HG02763 (cell line): ENCODE results near the gene MMAB.

Source experiments
- ATAC-seq: cut with Tn5 transposase; IDR thresholded peaks from one replicate; pipeline ENCODE4 v1.9.1; 2021; ENCODE audit warnings: mild to moderate bottlenecking, moderate library complexity; ENCODE audit not compliant: unreplicated experiment

Gene MMAB

DNA sequence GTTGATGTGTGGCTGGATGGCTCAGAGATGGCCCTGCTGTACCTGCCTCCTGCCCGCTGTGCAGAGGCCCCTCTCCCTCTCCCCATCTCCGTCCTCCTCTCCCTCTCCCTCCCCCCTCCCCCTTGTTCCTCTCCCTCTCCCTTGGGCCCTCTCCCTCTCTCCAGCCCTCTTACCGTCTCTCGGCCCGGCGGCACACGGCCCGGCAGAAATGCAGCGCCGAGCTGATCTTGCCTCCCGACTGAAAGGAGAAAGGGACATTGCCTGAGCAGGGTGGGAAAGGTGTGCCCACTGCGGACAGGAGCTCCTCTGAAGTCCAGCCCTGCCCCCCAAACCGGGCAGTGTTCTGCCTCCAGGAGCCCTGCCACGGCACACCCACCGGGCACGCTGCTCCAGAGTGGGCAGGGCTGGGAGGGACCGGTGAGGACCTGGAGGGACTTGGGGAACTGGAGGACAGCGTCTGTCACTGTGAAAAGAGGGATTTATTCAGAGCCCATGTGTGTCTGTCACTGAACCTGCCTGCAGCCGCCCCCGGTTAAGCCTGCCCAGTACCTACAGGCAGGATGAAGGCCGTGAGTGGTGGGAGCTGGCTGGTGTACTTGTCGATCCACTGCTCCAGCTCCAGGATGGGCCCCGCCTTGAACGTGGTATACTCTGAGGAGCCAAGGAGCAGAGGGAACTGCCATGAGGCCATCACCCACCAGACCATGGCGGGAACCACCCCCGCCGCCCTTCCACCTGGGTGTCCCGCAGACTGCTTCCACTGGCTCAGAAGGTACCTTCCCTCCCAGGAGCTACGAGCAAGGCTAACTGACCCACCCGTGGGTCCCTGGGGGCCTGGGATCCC lies 12.2 kb downstream of the MMAB start:
- no peak for ATAC-seq

DNA sequence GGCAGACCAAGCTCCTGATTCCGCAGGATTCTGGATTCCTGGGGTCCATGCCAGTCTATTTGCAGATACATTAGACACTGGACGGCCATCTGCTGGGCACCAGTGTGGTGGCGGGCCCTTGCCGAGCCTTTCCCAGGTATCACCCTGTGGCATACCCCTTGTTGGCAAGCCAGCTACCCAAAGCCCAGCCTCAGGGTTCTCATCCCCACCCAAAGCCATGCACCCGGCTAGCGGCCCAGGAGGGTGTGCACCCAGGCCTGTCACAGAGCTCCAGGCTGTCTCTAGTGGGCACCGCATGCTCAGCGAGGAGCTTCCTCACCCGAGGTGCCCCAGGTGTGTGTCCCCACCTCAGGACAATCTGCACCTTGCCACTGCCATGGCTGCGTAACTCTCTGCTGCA lies 13.7 kb downstream of the MMAB start:
- ATAC-seq: no peak

- ATAC-seq: no peak
These were observed 14.2 kb downstream of the MMAB start for GRCh38 chr12:109559200-109559505.

GRCh38 chr12:109558374-109559199 lies 14.7 kb downstream of the MMAB start:
- no peak for ATAC-seq

GRCh38 chr12:109557805-109558204 lies 15.5 kb downstream of the MMAB start:
- ATAC-seq: no peak

- no peak for ATAC-seq
These were observed 16.1 kb downstream of the MMAB start for GRCh38 chr12:109557200-109557599.

DNA sequence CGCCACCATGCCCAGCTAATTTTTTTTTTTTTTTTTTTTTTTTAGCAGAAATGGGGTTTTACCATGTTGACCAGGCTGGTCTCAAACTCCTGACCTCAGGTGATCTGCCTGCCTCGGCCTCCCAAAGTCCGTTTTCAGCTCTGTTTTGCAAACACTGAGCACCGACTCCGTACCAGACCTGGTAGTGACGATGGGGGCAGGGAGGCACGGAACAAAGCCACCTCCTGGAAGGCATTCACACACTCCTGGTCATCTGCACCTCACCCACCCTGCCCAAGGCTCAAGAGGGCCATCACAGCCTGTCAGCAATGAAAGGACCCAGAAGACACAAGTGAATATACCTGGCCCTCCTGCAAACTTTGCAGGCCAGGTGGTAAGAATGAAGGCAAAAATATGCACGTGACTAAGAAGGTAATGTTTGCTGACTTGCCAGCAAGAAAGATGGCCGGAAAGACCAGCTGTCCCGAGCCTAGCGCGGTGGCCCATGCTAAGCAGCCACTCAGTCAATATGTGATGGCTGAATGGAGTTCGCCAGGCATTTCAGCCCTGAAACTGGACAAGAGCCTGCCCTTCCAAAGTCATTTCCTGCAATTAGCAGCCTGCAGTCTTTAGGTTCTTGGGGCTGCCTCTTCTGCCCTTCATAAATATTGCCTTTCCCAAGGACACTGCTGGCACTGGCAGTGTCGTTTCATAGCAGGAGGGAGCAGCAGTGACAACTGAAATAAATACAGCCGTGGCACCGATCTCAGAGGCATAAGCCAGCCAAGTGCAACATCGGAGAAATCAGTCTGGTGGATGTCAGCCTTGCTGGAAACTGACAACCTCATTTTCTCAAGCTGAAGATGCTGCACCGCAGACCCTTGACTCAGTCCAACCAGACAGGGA lies 17.6 kb downstream of the MMAB start:
- no peak for ATAC-seq

DNA sequence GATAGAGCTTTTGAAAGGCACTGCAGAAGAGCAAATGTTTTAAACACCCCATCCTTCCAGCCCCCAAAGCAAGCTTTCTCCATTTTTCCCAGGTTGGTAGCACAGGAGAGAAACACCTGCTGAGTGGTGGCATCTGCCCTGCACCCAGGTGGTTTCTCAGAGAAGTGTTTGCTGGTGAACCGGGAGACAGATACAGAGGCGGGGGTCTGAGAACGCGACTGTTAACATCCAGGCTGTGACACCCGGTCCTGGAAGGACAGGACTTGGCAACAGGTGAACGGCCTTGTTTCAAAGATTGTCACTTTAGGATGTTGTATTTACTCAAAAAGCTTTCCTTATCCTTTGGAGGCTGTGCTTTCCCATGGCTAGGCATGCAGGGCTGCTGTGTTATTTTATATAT lies 18.5 kb downstream of the MMAB start:
- no peak for ATAC-seq

DNA sequence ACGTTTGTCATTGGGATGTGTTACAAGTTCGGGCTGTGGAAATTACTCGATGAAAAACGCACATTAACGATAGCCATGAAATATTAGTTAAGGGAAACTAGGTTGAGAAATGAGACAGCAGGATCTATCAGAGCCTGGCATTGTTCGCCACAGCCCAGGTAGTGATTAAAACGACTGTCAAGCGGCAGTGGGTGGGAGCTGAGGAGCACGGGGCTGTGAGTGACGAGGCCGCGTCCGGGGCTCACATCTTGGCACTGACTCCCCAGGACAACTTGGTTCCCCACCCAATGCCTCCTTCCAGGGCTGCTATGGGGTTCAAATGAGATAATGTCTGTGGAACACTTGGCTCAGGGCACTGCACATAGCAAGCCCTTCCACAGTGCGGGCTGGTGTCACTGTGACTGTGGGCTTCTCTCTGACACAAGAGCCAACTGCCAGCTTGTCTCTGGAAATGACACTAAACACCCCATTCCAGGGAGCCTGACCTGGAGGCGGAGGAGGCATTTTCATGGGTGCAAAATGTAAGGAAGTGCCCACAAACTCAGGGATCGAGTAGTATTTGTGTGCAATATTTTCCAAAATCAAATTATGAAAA lies 19.3 kb downstream of the MMAB start:
- no peak for ATAC-seq

DNA sequence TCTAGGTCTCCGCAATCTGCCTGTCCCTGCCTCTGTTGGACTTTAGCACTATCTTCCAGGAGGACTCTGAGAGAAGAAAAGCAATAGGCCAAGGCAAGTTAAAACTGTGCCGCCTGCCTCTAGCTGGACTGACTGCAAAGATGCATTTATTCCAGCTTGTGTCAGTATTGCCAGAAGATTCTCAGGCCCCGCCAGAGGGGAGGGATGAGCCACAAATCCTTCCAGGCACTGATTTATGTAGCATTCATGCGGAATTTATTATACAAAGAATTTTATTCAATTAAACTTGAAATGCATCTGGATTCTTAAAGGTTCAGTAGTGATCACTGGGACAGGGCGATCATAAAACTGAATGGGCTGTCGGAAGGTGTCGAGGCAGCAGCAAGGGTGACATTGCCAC lies 19.8 kb downstream of the MMAB start:
- no peak for ATAC-seq

GRCh38 chr12:109552971-109553370 lies 20.3 kb downstream of the MMAB start:
- ATAC-seq: no peak

DNA sequence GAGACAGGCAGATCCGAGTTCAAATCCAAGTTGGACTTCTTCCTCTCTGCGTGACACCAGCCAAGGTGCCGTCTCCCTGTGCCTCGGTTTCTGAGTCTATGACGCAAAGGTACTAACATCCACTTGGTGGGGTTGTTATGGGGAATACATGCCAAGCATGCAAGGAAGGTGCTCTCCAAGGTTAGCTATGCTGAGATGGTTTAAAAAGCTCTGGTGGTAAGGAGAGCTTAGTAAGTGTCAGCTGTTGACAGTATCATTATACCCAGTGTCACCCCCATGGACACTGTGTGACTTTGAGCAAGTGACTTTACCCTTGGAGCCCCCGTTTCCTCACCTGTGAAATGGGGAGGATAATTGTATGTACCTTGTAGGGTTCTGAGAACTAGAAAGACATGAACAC lies 22.2 kb downstream of the MMAB start:
- ATAC-seq: no peak

DNA sequence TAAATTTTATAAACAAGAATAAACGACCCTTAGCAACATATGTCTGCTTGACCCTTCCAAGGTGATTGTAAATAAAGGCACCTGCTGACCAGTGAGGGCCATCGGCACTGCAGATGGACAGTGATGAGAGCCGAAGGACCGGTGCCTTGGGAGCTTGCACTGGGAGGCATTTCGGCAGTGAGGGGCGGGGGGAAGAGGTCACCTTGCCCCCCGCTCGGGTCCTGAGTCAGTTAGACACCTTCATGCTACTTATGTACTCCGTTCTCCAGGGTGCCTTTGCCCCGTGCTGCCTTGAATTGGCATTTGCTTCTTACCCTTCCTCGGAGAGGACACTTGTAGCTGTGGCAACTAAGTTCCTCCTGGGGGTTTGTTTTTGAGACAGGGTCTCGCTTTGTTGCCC lies 23.0 kb downstream of the MMAB start:
- no peak for ATAC-seq

- ATAC-seq: no peak
These were observed 23.6 kb downstream of the MMAB start for GRCh38 chr12:109549613-109550270.

DNA sequence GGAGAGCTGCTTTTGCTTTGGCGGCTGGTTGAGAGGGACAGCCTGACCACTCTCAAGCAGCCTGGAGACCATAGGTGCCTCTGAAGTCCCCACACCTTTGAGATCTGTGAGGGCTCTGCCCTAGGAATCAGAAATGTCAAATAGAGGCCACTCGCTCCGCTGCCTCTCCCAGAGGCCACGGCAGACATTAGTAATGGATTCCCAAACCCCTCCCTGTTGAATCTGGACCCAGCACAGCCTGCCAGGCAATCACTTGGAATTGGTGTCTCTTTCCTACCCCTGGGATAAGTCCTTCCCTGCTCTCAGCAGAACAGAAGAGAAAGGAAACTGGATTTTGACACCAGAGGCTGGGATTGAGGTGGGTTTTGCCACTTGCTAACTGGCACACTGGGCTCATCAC lies 25.0 kb downstream of the MMAB start:
- ATAC-seq: no peak

DNA sequence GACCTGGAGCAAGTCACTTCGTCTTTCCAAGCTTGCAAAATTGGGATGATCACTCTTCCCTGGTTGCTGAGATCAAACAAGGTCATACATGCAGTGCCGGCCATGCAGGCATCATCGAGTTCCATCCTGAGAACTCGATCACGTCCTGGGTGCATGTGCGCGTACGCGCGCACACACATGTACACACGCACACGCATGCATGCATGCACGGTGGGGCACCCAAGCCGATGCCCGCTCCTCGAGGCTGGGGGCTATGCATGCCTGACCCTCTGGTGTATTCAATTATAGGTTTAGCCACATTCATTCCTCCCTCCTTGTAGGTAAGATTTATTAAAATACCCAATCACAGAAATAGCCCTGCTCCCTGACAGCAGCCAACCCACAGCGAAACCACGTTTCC lies 26.0 kb downstream of the MMAB start:
- no peak for ATAC-seq

- no peak for ATAC-seq
These were observed 27.5 kb downstream of the MMAB start for GRCh38 chr12:109545826-109546225.

DNA sequence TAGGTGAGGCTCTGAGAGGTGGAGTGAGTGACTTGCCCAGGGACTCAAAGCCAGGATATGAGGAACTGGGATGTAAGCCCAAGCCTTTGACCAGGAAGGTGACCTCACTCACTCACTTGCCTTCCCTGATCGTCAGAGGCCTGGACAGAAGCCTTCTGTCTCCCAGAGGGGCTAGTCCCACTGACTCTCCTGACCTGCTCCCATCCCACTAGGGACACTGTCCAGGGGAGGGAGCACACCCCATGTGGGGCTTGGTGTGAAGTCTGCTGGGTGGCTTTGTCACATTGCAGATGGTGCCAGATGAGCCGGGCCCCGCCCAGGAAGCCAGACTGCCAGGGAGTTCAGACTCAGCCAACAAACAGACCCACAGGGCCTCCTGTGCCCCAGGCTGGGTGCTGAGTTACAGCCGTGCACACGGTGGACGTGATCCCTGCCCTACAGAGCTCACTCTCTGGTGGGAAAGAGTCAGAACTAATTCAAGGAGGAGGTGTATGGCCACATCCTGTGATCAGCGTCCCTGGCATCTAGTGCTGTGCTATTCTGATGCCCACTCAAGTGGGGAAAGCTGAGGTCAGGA lies 28.3 kb downstream of the MMAB start:
- no peak for ATAC-seq

GRCh38 chr12:109542876-109543275 lies 30.4 kb downstream of the MMAB start:
- ATAC-seq: no peak

GRCh38 chr12:109542014-109542413 lies 31.3 kb downstream of the MMAB start:
- ATAC-seq: no peak
